OCI-LY1 (cell line): ENCODE data around the gene USP19.

Experiments used
- H2AFZ ChIP-seq: fragments of 200-600 bp; sonication (generic), shearing (Covaris generic); 2 replicates; pipeline ENCODE4 v1.6.0; 2014; ENCODE audit warnings: antibody characterized with exemption, mild to moderate bottlenecking, low read length
- H3F3A ChIP-seq: fragments of 200-600 bp; sonication (generic), shearing (Covaris generic); 2 replicates; pipeline ENCODE4 v1.6.0; 2014; ENCODE audit warnings: mild to moderate bottlenecking, antibody characterized with exemption, low read length, moderate library complexity; ENCODE audit not compliant: insufficient read depth
- H3K27ac ChIP-seq: fragments of 200-600 bp; sonication (generic); 2 replicates; pipeline ENCODE4 v1.5.1; 2014; ENCODE audit warnings: low read length, mixed run types, mild to moderate bottlenecking, low read depth; ENCODE audit not compliant: poor library complexity, severe bottlenecking
- H3K27me3 ChIP-seq: fragments of 200-600 bp; sonication (generic); 2 replicates; pipeline ENCODE4 v1.6.0; 2014; ENCODE audit warnings: antibody characterized with exemption, mild to moderate bottlenecking, low read length, moderate library complexity; ENCODE audit not compliant: insufficient read depth
- H3K36me3 ChIP-seq: fragments of 200-600 bp; sonication (generic); 2 replicates; pipeline ENCODE4 v1.6.1; 2014; ENCODE audit warnings: mild to moderate bottlenecking, antibody characterized with exemption, low read length, moderate library complexity, mixed read lengths; ENCODE audit not compliant: insufficient read depth
- H3K4me1 ChIP-seq: fragments of 200-600 bp; sonication (generic); 2 replicates; pipeline ENCODE4 v1.5.1; 2014; ENCODE audit warnings: mild to moderate bottlenecking, low read length, moderate library complexity; ENCODE audit not compliant: insufficient read depth, severe bottlenecking
- H3K4me2 ChIP-seq: fragments of 200-600 bp; sonication (generic), shearing (Covaris generic); 2 replicates; pipeline ENCODE4 v1.6.1; 2014; ENCODE audit warnings: low read length
- H3K4me3 ChIP-seq: fragments of 200-600 bp; sonication (generic); 2 replicates; pipeline ENCODE4 v1.5.1; 2014; ENCODE audit warnings: low read length, low read depth, mild to moderate bottlenecking, mixed read lengths; ENCODE audit not compliant: poor library complexity, severe bottlenecking
- H3K79me2 ChIP-seq: fragments of 200-600 bp; shearing (Covaris generic); 2 replicates; pipeline ENCODE4 v1.6.1; 2016; ENCODE audit warnings: mixed run types, low read length, mixed read lengths; ENCODE audit not compliant: insufficient read depth
- H3K9ac ChIP-seq: fragments of 200-600 bp; sonication (generic), shearing (Covaris generic); 2 replicates; pipeline ENCODE4 v1.6.1; 2014; ENCODE audit warnings: mild to moderate bottlenecking, low read length, mixed read lengths
- H3K9me2 ChIP-seq: fragments of 200-600 bp; sonication (generic), shearing (Covaris generic); 2 replicates; pipeline ENCODE4 v1.6.1; 2014; ENCODE audit warnings: low read depth, mild to moderate bottlenecking, low read length, mixed read lengths
- H3K9me3 ChIP-seq: fragments of 200-600 bp; shearing (Covaris generic); 2 replicates; pipeline ENCODE4 v1.6.1; 2014; ENCODE audit warnings: low read length, mixed read lengths
- H4K20me1 ChIP-seq: fragments of 200-600 bp; sonication (generic), shearing (Covaris generic); 2 replicates; pipeline ENCODE4 v1.6.0; 2016; ENCODE audit warnings: mild to moderate bottlenecking, low read length; ENCODE audit not compliant: insufficient read depth
- CTCF ChIP-seq: fragments of 200-600 bp; sonication (generic), shearing (Covaris generic); IDR thresholded peaks from 2 replicates; pipeline ENCODE4 v1.5.1; 2017; ENCODE audit warnings: mild to moderate bottlenecking, antibody characterized with exemption, low read length, moderate library complexity, mixed read lengths
- EZH2 ChIP-seq: fragments of 200-600 bp; sonication (generic), shearing (Covaris generic); IDR thresholded peaks from 2 replicates; pipeline ENCODE4 v1.8.0; 2017; ENCODE audit warnings: borderline replicate concordance, mixed run types, mild to moderate bottlenecking, antibody characterized with exemption, low read length, moderate library complexity, mixed read lengths

Gene USP19

GRCh38 chr3:49104427-49105291 lies 16.0 kb downstream of the USP19 start, which contains the start of gene QARS1:
QARS1 (minus strand) TSS chr3:49104757; CDS start chr3:49104733, 24 bp downstream.
- TF ChIP-seq EZH2 (no peak), CTCF (no peak)
- H3K79me2 ChIP-seq = peaks cover 10% of the 10 kb centered on the region; the same call in 1 of the 2 replicates
- peaks cover 20% of the 10 kb centered on the region for H3K4me1 ChIP-seq
- H3K4me2 ChIP-seq = peak within 1 kb of the TSS; percentile 92
- no peaks in the 10 kb centered on the region for H3K9me3 ChIP-seq
- peaks cover 53% of the 10 kb centered on the region for H3K36me3 ChIP-seq
- H3K9ac ChIP-seq = peak within 1 kb of the TSS; percentile 99
- no peaks in the 10 kb centered on the region for H3K9me2 ChIP-seq
- H3K27ac ChIP-seq = peak within 1 kb of the TSS; percentile 76
- H2AFZ ChIP-seq = no peak within 1 kb of the TSS; the same call in 1 of the 2 replicates
- no peaks in the 10 kb centered on the region for H3K27me3 ChIP-seq
- H3K4me3 ChIP-seq = peak within 1 kb of the TSS; percentile 94
- H4K20me1 ChIP-seq = no peaks in the 10 kb centered on the region
- H3F3A ChIP-seq = no peaks in the 10 kb centered on the region

GRCh38 chr3:49104052-49104426 lies 16.6 kb downstream of the USP19 start:
- Histone ChIP-seq H3K4me1 (peaks cover 20% of the 10 kb centered on the region), H3F3A (no peaks in the 10 kb centered on the region), H3K9me3 (no peaks in the 10 kb centered on the region), H3K4me3 (peak overlapping the region; percentile 94), H3K27me3 (no peaks in the 10 kb centered on the region), H2AFZ (no peak overlapping the region), H3K4me2 (peak overlapping the region; percentile 92), H4K20me1 (no peaks in the 10 kb centered on the region), H3K9ac (peak overlapping the region; percentile 99), H3K27ac (peak overlapping the region; percentile 76), H3K9me2 (no peaks in the 10 kb centered on the region), H3K36me3 (peaks cover 53% of the 10 kb centered on the region), H3K79me2 (peaks cover 10% of the 10 kb centered on the region; the same call in 1 of the 2 replicates)
- TF ChIP-seq EZH2 (no peak), CTCF (no peak)

- no peaks in the 10 kb centered on the region for H3K9me3 ChIP-seq
- no peaks in the 10 kb centered on the region for H4K20me1 ChIP-seq
- peaks cover 70% of the 10 kb centered on the region for H3K36me3 ChIP-seq
- peaks cover 14% of the 10 kb centered on the region for H3K4me1 ChIP-seq
- no peak overlapping the region for H2AFZ ChIP-seq
- H3K4me2 ChIP-seq = no peak overlapping the region
- H3K27ac ChIP-seq = no peak overlapping the region
- no peak for TF ChIP-seq EZH2
- no peak for TF ChIP-seq CTCF
- H3K9me2 ChIP-seq = no peaks in the 10 kb centered on the region
- H3K79me2 ChIP-seq = peaks cover 10% of the 10 kb centered on the region; the same call in 1 of the 2 replicates
- H3K27me3 ChIP-seq = no peaks in the 10 kb centered on the region
- H3K4me3 ChIP-seq = no peak overlapping the region
- H3F3A ChIP-seq = no peaks in the 10 kb centered on the region
- no peak overlapping the region for H3K9ac ChIP-seq
Measured at GRCh38 chr3:49100046-49100615, 20.5 kb downstream of the USP19 start.
